Measurements from ENCODE around the gene USP47.

DNA sequence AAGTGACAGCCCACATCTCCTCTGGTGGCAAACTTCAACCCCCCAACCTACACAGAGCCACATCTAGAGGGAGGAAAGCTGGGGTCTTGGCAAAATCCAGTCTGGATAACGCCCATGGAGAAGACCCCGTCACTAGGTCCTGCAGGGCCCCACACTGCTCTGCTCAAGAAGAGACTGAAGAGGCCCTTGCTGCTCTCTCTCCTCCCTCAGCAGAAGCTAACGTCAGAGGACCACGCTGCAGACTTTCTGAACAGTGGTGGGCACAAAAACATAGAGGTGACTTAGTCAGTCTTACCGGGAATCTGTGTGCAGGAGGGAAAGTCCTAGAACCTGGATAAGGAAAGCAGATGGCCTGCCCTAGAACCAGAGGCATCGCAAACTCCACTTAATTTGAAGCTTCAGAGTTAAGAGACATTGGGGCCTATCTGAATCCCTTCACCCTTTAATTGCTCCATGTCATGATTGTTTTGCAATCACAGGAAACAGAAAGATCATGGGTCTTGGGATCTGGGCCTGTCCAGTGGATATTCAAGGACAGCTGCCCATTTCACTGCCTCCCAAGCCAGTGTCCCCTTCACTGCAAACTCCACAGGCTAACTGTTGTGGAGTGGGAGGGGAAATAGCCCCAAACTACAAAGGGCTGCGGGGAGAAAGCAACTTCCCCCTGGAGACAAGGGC is 164.9 kb downstream of the USP47 start:
- TF ChIP-seq CTCF (conservative IDR thresholded peaks at IDR 0.05; ENCODE audit: low read length) (no peak), EZH2phosphoT487 (IDR thresholded peaks at IDR 0.05; ENCODE audit: borderline replicate concordance, low read depth, low read length) (no peak)
